A549 (cell line): ENCODE results near the gene C1orf87. TPM values are rescaled to one million over a fixed set of nuclear protein-coding genes. Genes with fewer than 3 reads are reported as not detected.

Experiments used
- ATAC-seq, 2 experiments: fragments of 200-7000 bp in 1 of 2; fragments of >200 bp in 1 of 2; cut with Nextera tagmentation in 1 of 2; cut with Tn5 transposase in 1 of 2; 3 replicates each; pipeline versions ENCODE4 v1.8.0 to v1.9.1; 2018 to 2020; ENCODE audit warnings: mild to moderate bottlenecking in 1 of 2, moderate library complexity in 1 of 2
- CTCF ChIA-PET: fragments of 300-600 bp; sonication (Branson Sonifier 250); formaldehyde crosslinking; extraction: SDS; loops from one replicate; lab custom pipeline; 2021; ENCODE audit warnings: antibody characterized with exemption, inconsistent platforms; lab: Yijun Ruan, JAX
- POLR2A ChIA-PET: fragments of 350-600 bp; formaldehyde crosslinking; extraction: SDS; loops from one replicate; lab custom pipeline; 2021; ENCODE audit warnings: antibody characterized with exemption, inconsistent platforms; lab: Yijun Ruan, JAX
- DNase-seq, 2 experiments: peaks; one replicate each; pipeline versions ENCODE4 v3.0.0 to v3.0.0-alpha.2; 2011 to 2016; ENCODE audit warnings: low read depth in 1 of 2, low spot score in 1 of 2
- FAIRE-seq: peaks from 2 replicates; lab custom pipeline; 2011; peaks lifted over from hg19 to GRCh38; lab: Jason Lieb, UNC
- H3K27ac ChIP-seq, 2 experiments: fragments of >200 bp; sonication (Bioruptor Twin); formaldehyde crosslinking; 3 replicates each; pipeline ENCODE4 v1.5.1; 2016 to 2017
- H3K4me1 ChIP-seq: fragments of >200 bp; sonication (Bioruptor Twin); formaldehyde crosslinking; 3 replicates; pipeline ENCODE4 v1.6.1; 2016
- H3K4me2 ChIP-seq: fragments of >200 bp; sonication (Bioruptor Twin); formaldehyde crosslinking; 3 replicates; pipeline ENCODE4 v1.6.1; 2016
- H3K4me3 ChIP-seq: fragments of >200 bp; sonication (Bioruptor Twin); formaldehyde crosslinking; 3 replicates; pipeline ENCODE4 v1.5.1; 2016
- H3K9me3 ChIP-seq: fragments of >200 bp; sonication (Bioruptor Twin); formaldehyde crosslinking; 3 replicates; pipeline ENCODE4 v1.6.1; 2016
- BHLHE40 ChIP-seq: IDR thresholded peaks from 2 replicates; pipeline ENCODE4 v1.6.1; 2012; ENCODE audit warnings: low read depth, low read length, inconsistent platforms
- CBX2 ChIP-seq: fragments of 200-600 bp; sonication (generic); IDR thresholded peaks from 2 replicates; pipeline ENCODE4 v1.6.1; 2016; ENCODE audit warnings: low read depth, mild to moderate bottlenecking, borderline replicate concordance
- CHD2 ChIP-seq: fragments of 150-350 bp; IDR thresholded peaks from 2 replicates; pipeline ENCODE4 v1.6.1; 2014; ENCODE audit warnings: low read length; ENCODE audit not compliant: partially characterized antibody
- CHD4 ChIP-seq: fragments of 200-600 bp; sonication (generic); IDR thresholded peaks from 2 replicates; pipeline ENCODE4 v1.6.1; 2016; ENCODE audit warnings: antibody characterized with exemption, mild to moderate bottlenecking, borderline replicate concordance
- EHMT2 ChIP-seq: fragments of 200-600 bp; sonication (generic); IDR thresholded peaks from 2 replicates; pipeline ENCODE4 v1.6.1; 2016; ENCODE audit warnings: antibody characterized with exemption, low read depth, mild to moderate bottlenecking, moderate library complexity
- ELK1 ChIP-seq: fragments of 150-350 bp; IDR thresholded peaks from 2 replicates; pipeline ENCODE4 v1.6.1; 2014; ENCODE audit warnings: low read depth, mild to moderate bottlenecking, low read length
- ESRRA ChIP-seq: fragments of 150-350 bp; IDR thresholded peaks from 2 replicates; pipeline ENCODE4 v1.6.1; 2014; ENCODE audit warnings: mild to moderate bottlenecking, low read length, borderline replicate concordance
- FOSB ChIP-seq: fragments of 250-450 bp; sonication (Bioruptor Pico); IDR thresholded peaks from 2 replicates; pipeline ENCODE4 v1.5.0; 2020; ENCODE audit warnings: mild to moderate bottlenecking, moderate library complexity
- FOSL2 ChIP-seq, 2 experiments: fragments of 450-650 bp in 1 of 2; fragments of >200 bp in 1 of 2; sonication (Bioruptor Twin) in 1 of 2; formaldehyde crosslinking; IDR thresholded peaks; 2 replicates each; pipeline versions ENCODE4 v1.5.0 to v1.6.1; 2016 to 2020; ENCODE audit warnings: mild to moderate bottlenecking in 1 of 2, moderate library complexity in 1 of 2
- GATA3 ChIP-seq: IDR thresholded peaks from 2 replicates; pipeline ENCODE4 v1.6.1; 2012; ENCODE audit warnings: borderline replicate concordance
- HDAC2 ChIP-seq: fragments of 200-600 bp; sonication (generic); IDR thresholded peaks from 2 replicates; pipeline ENCODE4 v1.6.1; 2016
- HEYL ChIP-seq: fragments of 250-450 bp; sonication (Bioruptor Pico); IDR thresholded peaks from 2 replicates; pipeline ENCODE4 v1.8.0; 2021; ENCODE audit warnings: mild to moderate bottlenecking, moderate library complexity
- HOXA7 ChIP-seq: fragments of 250-450 bp; sonication (Bioruptor Pico); IDR thresholded peaks from 2 replicates; pipeline ENCODE4 v1.5.0; 2020; ENCODE audit warnings: mild to moderate bottlenecking, moderate library complexity
- HOXB13 ChIP-seq: fragments of 250-450 bp; sonication (Bioruptor Pico); IDR thresholded peaks from 2 replicates; pipeline ENCODE4 v1.5.0; 2020; ENCODE audit warnings: low read depth, mild to moderate bottlenecking, moderate library complexity
- HOXB5 ChIP-seq: fragments of 250-450 bp; sonication (Bioruptor Pico); IDR thresholded peaks from 2 replicates; pipeline ENCODE4 v1.5.0; 2020; ENCODE audit warnings: mild to moderate bottlenecking, moderate library complexity
- JUN ChIP-seq, 2 experiments: fragments of >200 bp; sonication (Bioruptor Twin); formaldehyde crosslinking; IDR thresholded peaks; 2 replicates in 1 of 2; 3 replicates in 1 of 2; pipeline ENCODE4 v1.6.1; 2016 to 2017
- KDM5A ChIP-seq: fragments of 200-600 bp; sonication (generic); IDR thresholded peaks from 2 replicates; pipeline ENCODE4 v1.6.1; 2016; ENCODE audit warnings: antibody characterized with exemption, mild to moderate bottlenecking
- MAFK ChIP-seq: fragments of 450-650 bp; IDR thresholded peaks from 2 replicates; pipeline ENCODE4 v1.6.1; 2014; ENCODE audit not compliant: partially characterized antibody
- MYC ChIP-seq: IDR thresholded peaks from 2 replicates; pipeline ENCODE4 v1.6.1; 2012; ENCODE audit warnings: mild to moderate bottlenecking, inconsistent platforms, low read length, improper control_type of control experiment, borderline replicate concordance
- NPAS2 ChIP-seq: fragments of 250-450 bp; sonication (Bioruptor Pico); IDR thresholded peaks from 2 replicates; pipeline ENCODE4 v1.8.0; 2022; ENCODE audit warnings: mild to moderate bottlenecking, moderate library complexity, borderline replicate concordance
- RARB ChIP-seq: fragments of 250-450 bp; sonication (Bioruptor Pico); IDR thresholded peaks from 2 replicates; pipeline ENCODE4 v1.8.0; 2021; ENCODE audit warnings: mild to moderate bottlenecking, moderate library complexity
- RCOR1 ChIP-seq: fragments of 150-350 bp; IDR thresholded peaks from 2 replicates; pipeline ENCODE4 v1.6.1; 2014; ENCODE audit warnings: antibody characterized with exemption, low read length, low read depth
- RNF2 ChIP-seq: fragments of 200-600 bp; sonication (generic); IDR thresholded peaks from 2 replicates; pipeline ENCODE4 v1.6.1; 2016; ENCODE audit warnings: low read depth, mild to moderate bottlenecking, antibody characterized with exemption, moderate library complexity, borderline replicate concordance
- SMC3 ChIP-seq: fragments of >200 bp; sonication (Bioruptor Twin); formaldehyde crosslinking; IDR thresholded peaks from 3 replicates; pipeline ENCODE4 v1.6.1; 2018; ENCODE audit warnings: inconsistent platforms
- SREBF2 ChIP-seq: fragments of 450-650 bp; IDR thresholded peaks from 2 replicates; pipeline ENCODE4 v1.6.1; 2014; ENCODE audit warnings: mild to moderate bottlenecking, moderate library complexity
- TFCP2L1 ChIP-seq: fragments of 250-450 bp; sonication (Bioruptor Pico); IDR thresholded peaks from 2 replicates; pipeline ENCODE4 v1.5.0; 2021; ENCODE audit warnings: mild to moderate bottlenecking
- TP53 ChIP-seq: fragments of 250-450 bp; sonication (Bioruptor Pico); IDR thresholded peaks from 2 replicates; pipeline ENCODE4 v1.5.0; 2021; ENCODE audit warnings: mild to moderate bottlenecking, moderate library complexity
- ZC3H11A ChIP-seq: fragments of 450-650 bp; IDR thresholded peaks from 2 replicates; pipeline ENCODE4 v1.6.1; 2014; ENCODE audit warnings: antibody characterized with exemption, mild to moderate bottlenecking
- ZNF302 ChIP-seq: fragments of 250-450 bp; sonication (Bioruptor Pico); IDR thresholded peaks from 2 replicates; pipeline ENCODE4 v1.9.0; 2021; ENCODE audit warnings: inconsistent platforms, mild to moderate bottlenecking, moderate library complexity
- ZSCAN20 ChIP-seq: fragments of 250-450 bp; sonication (Bioruptor Pico); IDR thresholded peaks from 2 replicates; pipeline ENCODE4 v1.8.0; 2022; ENCODE audit warnings: mild to moderate bottlenecking, moderate library complexity
- WGBS: methylation state at CpG from one replicate; pipeline ENCODE4 v1.1.6; 2017; ENCODE audit errors: missing lambda C conversion rate; 5-methylcytosine and 5-hydroxymethylcytosine counted together
- polyA plus RNA-seq, 4 experiments: library from polyadenylated mRNA; depleted of rRNA in 3 of 4; stranded (reverse); fragments of >200 nt; fragmentation: RNase III in 1 of 4; extraction: RNeasy Plus Mini Kit Qiagen cat#74134 plus additional on column Dnase treatment in 1 of 4; gene quantifications; 2 replicates in 3 of 4; 3 replicates in 1 of 4; pipeline ENCODE4 v1.2.3, GENCODE V29; 2011 to 2017
- TF ChIP-seq, protein P1 (sequence below): fragments of >200 bp; sonication (Bioruptor Twin); formaldehyde crosslinking; IDR thresholded peaks from 3 replicates; pipeline ENCODE4 v1.5.1; 2016
- TF ChIP-seq, protein P2 (sequence below): fragments of 250-450 bp; sonication (Bioruptor Pico); IDR thresholded peaks from 2 replicates; pipeline ENCODE4 v1.5.0; 2020; ENCODE audit warnings: low read depth, mild to moderate bottlenecking, moderate library complexity

Gene C1orf87
- polyA plus RNA-seq, 2 of the 4 experiments (the other 2 are of a cell fraction), result not detected

GRCh38 chr1:60008500-60008899 lies 65.1 kb downstream of the C1orf87 start:
- TF ChIP-seq TP53 (CRISPR knock-in tag) (no peak), HOXB13 (CRISPR knock-in tag) (no peak), RARB (CRISPR knock-in tag) (no peak), NPAS2 (CRISPR knock-in tag) (no peak), HEYL (no peak), HOXA7 (CRISPR knock-in tag) (no peak), MAFK (no peak), ESRRA (no peak), GATA3 (no peak), ELK1 (no peak), CHD4 (no peak)

GRCh38 chr1:60000625-60001024 lies 72.9 kb downstream of the C1orf87 start:
- FAIRE-seq (no peak), ATAC-seq (no peak), DNase-seq (no peak)
- no peak for TF ChIP-seq ZNF302 (CRISPR knock-in tag)
- TF ChIP-seq SREBF2, result no peak
- TF ChIP-seq ZC3H11A, result no peak
- TF ChIP-seq ESRRA, result no peak
- TF ChIP-seq GATA3, result no peak
- TF ChIP-seq RCOR1, result no peak
- TF ChIP-seq FOSB, result no peak
- TF ChIP-seq EHMT2, result no peak
- no peak for TF ChIP-seq HOXB5 (CRISPR knock-in tag)
- TF ChIP-seq CHD4, result no peak
- Histone ChIP-seq H3K27ac (no peak overlapping the region), H3K4me1 (no peaks in the 10 kb centered on the region), H3K4me3 (no peak overlapping the region), H3K9me3 (no peaks in the 10 kb centered on the region), H3K4me2 (no peak overlapping the region)
- POLR2A ChIA-PET, result no interaction called here
- WGBS, result 5% methylated on average over 3 of the region's 3 CpGs
- CTCF ChIA-PET, result no interaction called here

More at GRCh38 chr1:60008500-60008899, 65.1 kb downstream of the C1orf87 start:
- CTCF ChIA-PET, result no interaction called here
- POLR2A ChIA-PET, result no interaction called here
- H3K9me3 ChIP-seq, result no peaks in the 10 kb centered on the region
- no peak overlapping the region for H3K27ac ChIP-seq
- WGBS, result 0% methylated on average over 4 of the region's 4 CpGs
- FAIRE-seq (no peak), DNase-seq (no peak), ATAC-seq (no peak)
- H3K4me1 ChIP-seq, result no peaks in the 10 kb centered on the region
- no peak overlapping the region for H3K4me2 ChIP-seq
- no peak overlapping the region for H3K4me3 ChIP-seq

- no peak overlapping the region for H3K4me3 ChIP-seq
- DNase-seq (no peak), ATAC-seq (no peak), FAIRE-seq (no peak)
- H3K9me3 ChIP-seq, result no peaks in the 10 kb centered on the region
- WGBS, result 3% methylated on average over 2 of the region's 2 CpGs
- H3K4me2 ChIP-seq, result no peak overlapping the region
- H3K27ac ChIP-seq, result no peak overlapping the region
- no peaks in the 10 kb centered on the region for H3K4me1 ChIP-seq
- ChIA-PET CTCF (no interaction called here), POLR2A (no interaction called here)
- TF ChIP-seq RCOR1 (no peak), HDAC2 (no peak), ZSCAN20 (CRISPR knock-in tag) (no peak), SMC3 (no peak), TFCP2L1 (CRISPR knock-in tag) (no peak), KDM5A (no peak), MYC (no peak), BHLHE40 (no peak), HOXB5 (CRISPR knock-in tag) (no peak), CHD4 (no peak), FOSL2 (IDR thresholded peaks at IDR 0.05) (no peak), FOSL2 (CRISPR knock-in tag; IDR thresholded peaks at IDR 0.05) (no peak), RNF2 (no peak), JUN (IDR thresholded peaks at IDR 0.05) (no peak), CHD2 (no peak), CBX2 (no peak)
- TF ChIP-seq, protein P1, sequence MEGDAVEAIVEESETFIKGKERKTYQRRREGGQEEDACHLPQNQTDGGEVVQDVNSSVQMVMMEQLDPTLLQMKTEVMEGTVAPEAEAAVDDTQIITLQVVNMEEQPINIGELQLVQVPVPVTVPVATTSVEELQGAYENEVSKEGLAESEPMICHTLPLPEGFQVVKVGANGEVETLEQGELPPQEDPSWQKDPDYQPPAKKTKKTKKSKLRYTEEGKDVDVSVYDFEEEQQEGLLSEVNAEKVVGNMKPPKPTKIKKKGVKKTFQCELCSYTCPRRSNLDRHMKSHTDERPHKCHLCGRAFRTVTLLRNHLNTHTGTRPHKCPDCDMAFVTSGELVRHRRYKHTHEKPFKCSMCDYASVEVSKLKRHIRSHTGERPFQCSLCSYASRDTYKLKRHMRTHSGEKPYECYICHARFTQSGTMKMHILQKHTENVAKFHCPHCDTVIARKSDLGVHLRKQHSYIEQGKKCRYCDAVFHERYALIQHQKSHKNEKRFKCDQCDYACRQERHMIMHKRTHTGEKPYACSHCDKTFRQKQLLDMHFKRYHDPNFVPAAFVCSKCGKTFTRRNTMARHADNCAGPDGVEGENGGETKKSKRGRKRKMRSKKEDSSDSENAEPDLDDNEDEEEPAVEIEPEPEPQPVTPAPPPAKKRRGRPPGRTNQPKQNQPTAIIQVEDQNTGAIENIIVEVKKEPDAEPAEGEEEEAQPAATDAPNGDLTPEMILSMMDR, result no peak
- TF ChIP-seq, protein P2, sequence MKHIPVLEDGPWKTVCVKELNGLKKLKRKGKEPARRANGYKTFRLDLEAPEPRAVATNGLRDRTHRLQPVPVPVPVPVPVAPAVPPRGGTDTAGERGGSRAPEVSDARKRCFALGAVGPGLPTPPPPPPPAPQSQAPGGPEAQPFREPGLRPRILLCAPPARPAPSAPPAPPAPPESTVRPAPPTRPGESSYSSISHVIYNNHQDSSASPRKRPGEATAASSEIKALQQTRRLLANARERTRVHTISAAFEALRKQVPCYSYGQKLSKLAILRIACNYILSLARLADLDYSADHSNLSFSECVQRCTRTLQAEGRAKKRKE, result no peak
Measured at GRCh38 chr1:59999746-60000145, 73.8 kb downstream of the C1orf87 start.
